Ectodermal cell (in vitro differentiated cells): Measurements from ENCODE around the gene MAP2K5.
"Not testable (repeated sequence)": the region's sequence is repeated elsewhere in the genome, so short reads cannot be mapped to it uniquely, and the experiment has no call there.

Experiments
- H3K27ac ChIP-seq: 2 replicates; pipeline ENCODE4 v1.7.0; 2013; ENCODE audit warnings: mild to moderate bottlenecking, low read depth, low read length; ENCODE audit not compliant: insufficient read depth, poor library complexity, severe bottlenecking
- H3K27me3 ChIP-seq: 2 replicates; pipeline ENCODE4 v1.7.0; 2013; ENCODE audit warnings: mild to moderate bottlenecking, low read length; ENCODE audit not compliant: insufficient read depth, control insufficient read depth, poor library complexity, severe bottlenecking
- H3K36me3 ChIP-seq: one replicate; pipeline ENCODE4 v1.7.0; 2013; ENCODE audit warnings: low read length; ENCODE audit not compliant: control insufficient read depth, insufficient read depth
- H3K4me1 ChIP-seq: one replicate; pipeline ENCODE4 v1.7.0; 2013; ENCODE audit warnings: low read length; ENCODE audit not compliant: control insufficient read depth, insufficient read depth
- H3K4me3 ChIP-seq: 2 replicates; pipeline ENCODE4 v1.7.0; 2013; ENCODE audit warnings: low read depth, low read length, control low read depth; ENCODE audit not compliant: insufficient read depth
- H3K9me3 ChIP-seq: 2 replicates; pipeline ENCODE4 v1.7.0; 2013; ENCODE audit warnings: mild to moderate bottlenecking, low read length, moderate library complexity; ENCODE audit not compliant: control insufficient read depth
- WGBS, 2 experiments: methylation state at CpG; one replicate each; pipeline ENCODE4 v1.1.7; 2013; ENCODE audit warnings: missing lambda C conversion rate in 2 of 2; 5-methylcytosine and 5-hydroxymethylcytosine counted together

MAP2K5 gene

DNA sequence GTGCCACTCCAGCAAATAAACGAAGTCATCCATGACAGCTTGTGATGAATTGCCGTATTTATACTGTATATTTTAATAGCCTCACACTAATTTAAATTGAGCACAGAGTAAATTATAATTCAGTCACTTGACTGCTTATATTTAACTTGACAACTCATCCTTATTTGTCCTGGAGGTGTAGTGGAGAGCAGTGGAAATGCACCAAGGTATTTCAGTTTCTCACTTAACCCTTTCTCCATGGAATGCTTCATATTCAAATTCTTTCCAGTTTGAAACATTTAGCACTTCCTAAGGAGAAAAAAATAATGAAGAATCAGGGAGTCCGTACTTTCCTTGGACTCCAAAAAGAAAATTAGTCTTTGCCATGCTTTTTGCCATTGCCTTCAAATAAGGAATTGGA, 99.0 kb downstream of the MAP2K5 start:
- H3K36me3 ChIP-seq, result no peaks in the 10 kb centered on the region

DNA sequence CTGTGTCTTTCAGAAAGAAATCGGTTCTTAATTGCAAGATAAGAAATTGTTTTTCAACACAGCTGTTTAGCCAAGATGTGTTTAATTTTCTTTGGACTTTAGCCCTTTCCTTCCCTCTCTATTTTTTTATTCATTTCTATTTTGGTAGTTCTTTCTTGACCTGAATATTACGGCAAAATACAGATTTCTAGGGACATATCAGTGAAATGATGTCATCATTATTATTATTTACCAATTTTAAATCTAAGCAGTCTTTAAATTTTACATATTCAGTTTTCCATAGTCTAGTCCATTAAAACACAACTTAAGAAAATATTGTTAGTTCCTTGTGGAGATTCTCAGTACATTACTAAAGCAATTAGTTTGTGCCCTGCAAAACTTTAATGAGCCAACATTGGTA, 104.3 kb downstream of the MAP2K5 start:
- H3K4me1 ChIP-seq, result no peaks in the 10 kb centered on the region
- no peaks in the 10 kb centered on the region for H3K36me3 ChIP-seq
- WGBS, 2 experiments, result 100% methylated on average over 1 of the region's 2 CpGs
- H3K4me3 ChIP-seq, result no peak overlapping the region
- no peaks in the 10 kb centered on the region for H3K9me3 ChIP-seq
- H3K27me3 ChIP-seq, result no peaks in the 10 kb centered on the region
- no peak overlapping the region for H3K27ac ChIP-seq

More for the DNA sequence above, 99.0 kb downstream of the MAP2K5 start:
- Histone ChIP-seq H3K27me3 (no peaks in the 10 kb centered on the region), H3K4me3 (no peak overlapping the region), H3K4me1 (no peaks in the 10 kb centered on the region), H3K27ac (no peak overlapping the region), H3K9me3 (no peaks in the 10 kb centered on the region)
- WGBS, 2 experiments, result 95 to 100% methylated on average over 2 to 3 of the region's 3 CpGs

DNA sequence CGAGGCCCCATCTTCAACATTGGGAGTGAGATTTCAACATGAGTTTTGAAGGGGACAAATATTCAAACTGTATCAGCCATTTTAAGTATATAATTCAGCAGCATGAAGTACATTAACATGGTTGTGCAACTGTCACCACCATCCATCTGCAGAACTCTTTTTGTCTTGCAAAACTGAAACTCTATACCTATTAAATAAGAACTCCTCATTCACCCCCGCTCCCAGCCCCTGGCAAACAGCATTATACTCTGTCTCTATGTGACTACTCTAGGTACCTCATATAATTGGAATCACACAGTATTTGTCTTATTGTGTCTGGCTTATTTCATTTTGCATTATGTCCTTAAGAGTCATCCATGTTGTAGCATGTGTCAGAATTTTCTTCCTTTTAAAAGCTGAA, 110.1 kb downstream of the MAP2K5 start:
- WGBS, 2 experiments, result 88 to 100% methylated on average over 1 to 2 of the region's 2 CpGs
- no peaks in the 10 kb centered on the region for H3K4me1 ChIP-seq
- H3K9me3 ChIP-seq, result no peaks in the 10 kb centered on the region
- no peak overlapping the region for H3K27ac ChIP-seq
- H3K36me3 ChIP-seq, result no peaks in the 10 kb centered on the region
- no peaks in the 10 kb centered on the region for H3K27me3 ChIP-seq
- no peak overlapping the region for H3K4me3 ChIP-seq

DNA sequence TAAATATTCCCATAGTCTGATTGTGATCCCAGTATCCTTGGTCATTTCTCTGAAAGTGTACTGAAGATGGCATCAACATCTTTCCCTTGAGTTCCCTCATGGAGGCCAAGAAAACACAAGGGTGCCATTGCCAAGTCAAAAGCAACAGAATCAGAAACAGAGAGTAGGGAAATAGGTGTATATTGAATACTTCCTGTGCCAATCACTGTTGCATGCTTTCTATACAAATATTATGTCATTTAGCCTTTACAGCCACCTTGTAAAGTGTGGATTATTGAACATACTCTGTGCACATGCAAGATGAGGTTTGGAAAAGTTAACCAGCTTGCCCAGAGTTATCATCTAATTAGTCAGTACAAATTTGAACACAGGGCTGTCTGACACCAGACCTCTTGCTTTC, 117.9 kb downstream of the MAP2K5 start:
- H3K27me3 ChIP-seq, result no peaks in the 10 kb centered on the region
- H3K4me3 ChIP-seq, result no peak overlapping the region
- no peaks in the 10 kb centered on the region for H3K4me1 ChIP-seq
- no peak overlapping the region for H3K27ac ChIP-seq
- H3K36me3 ChIP-seq, result no peaks in the 10 kb centered on the region
- no peaks in the 10 kb centered on the region for H3K9me3 ChIP-seq

DNA sequence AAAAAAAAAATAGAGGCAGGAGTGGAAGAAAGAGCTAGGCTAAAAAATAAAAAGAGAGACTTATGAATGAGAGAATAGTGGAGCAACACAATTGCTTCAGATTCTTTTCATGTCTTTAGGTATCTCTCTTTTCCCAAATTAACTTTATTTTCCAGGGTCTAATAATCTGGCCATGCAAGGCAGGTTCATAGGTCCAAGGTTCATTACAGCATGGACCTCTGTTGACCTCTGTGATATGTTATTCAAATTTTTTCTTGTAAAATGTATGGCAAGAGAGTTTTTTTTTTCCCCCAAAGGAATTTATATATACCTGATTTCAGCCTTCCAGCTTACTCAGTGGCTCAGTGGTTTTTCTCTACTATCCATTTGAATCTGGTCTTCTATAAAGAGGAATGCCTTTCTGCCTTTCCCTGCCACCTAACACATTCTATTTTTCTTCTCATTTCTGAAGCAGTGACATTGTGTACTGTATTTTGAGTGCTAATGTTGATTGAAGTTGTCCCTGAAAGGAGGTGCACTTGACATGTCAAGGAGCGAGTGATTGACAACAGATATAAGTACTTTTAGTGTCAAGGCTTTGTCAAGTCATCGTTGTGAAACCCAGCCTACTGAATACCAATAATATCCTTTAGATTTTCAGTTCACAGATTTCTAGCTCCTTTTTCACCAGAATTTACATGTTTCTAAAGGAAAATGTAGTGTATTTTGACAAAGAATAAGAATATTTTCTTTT, 118.5 kb downstream of the MAP2K5 start:
- 87 to 100% methylated on average over 2 of the region's 2 CpGs for WGBS, 2 experiments
- no peak overlapping the region for H3K4me3 ChIP-seq
- no peak overlapping the region for H3K27ac ChIP-seq
- H3K27me3 ChIP-seq, result no peaks in the 10 kb centered on the region
- H3K36me3 ChIP-seq, result no peaks in the 10 kb centered on the region
- no peaks in the 10 kb centered on the region for H3K4me1 ChIP-seq
- no peaks in the 10 kb centered on the region for H3K9me3 ChIP-seq

DNA sequence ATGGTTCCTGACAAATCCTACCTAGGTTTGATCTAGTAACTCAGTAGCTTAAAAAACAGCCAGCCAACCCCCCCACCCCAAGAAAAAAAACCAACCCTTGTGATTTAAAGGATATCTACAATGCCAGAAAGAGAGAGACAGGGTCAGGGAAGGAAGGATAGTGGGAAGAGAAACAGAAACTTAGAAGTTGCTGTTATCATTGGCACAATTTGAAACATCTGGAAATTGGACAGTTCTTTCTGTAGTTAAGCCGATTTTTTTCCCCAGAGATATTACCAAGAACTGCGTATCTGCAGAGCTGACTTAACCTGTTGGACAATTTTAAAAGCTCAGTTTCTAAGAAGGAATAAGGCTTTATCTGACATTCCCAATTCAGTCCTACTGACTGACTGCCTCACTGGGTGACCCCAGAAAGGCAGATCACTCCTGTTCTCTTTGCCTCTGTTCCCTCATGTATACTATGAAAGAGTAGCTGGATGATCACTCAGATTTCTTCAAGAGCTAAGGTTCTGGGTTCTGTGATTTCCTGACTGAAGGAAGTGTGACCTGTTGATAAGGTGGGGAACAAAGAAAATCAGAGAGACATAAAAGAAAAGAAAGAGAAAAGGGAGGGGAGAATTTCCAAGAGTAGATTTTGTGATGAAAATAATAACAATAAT, 128.3 kb downstream of the MAP2K5 start:
- Histone ChIP-seq H3K36me3 (no peaks in the 10 kb centered on the region), H3K4me1 (no peaks in the 10 kb centered on the region), H3K27me3 (no peaks in the 10 kb centered on the region), H3K27ac (no peak overlapping the region), H3K4me3 (no peak overlapping the region), H3K9me3 (no peaks in the 10 kb centered on the region)
- WGBS, 2 experiments, result 93 to 96% methylated on average over 2 of the region's 2 CpGs

DNA sequence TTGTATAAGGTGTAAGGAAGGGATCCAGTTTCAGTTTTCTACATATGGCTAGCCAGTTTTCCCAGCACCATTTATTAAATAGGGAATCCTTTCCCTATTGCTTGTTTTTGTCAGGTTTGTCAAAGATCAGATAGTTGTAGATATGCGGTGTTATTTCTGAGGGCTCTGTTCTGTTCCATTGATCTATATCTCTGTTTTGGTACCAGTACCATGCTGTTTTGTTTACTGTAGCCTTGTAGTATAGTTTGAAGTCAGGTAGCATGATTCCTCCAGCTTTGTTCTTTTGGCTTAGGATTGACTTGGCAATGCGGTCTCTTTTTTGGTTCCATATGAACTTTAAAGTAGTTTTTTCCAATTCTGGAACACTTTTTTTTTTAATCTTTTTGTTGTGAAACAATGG, 130.3 kb downstream of the MAP2K5 start:
- not testable (repeated sequence) for H3K27ac ChIP-seq, H3K9me3 ChIP-seq, H3K36me3 ChIP-seq, H3K4me1 ChIP-seq, H3K4me3 ChIP-seq, H3K27me3 ChIP-seq
- WGBS, 2 experiments, result 100% methylated on average over 1 of the region's 2 CpGs

DNA sequence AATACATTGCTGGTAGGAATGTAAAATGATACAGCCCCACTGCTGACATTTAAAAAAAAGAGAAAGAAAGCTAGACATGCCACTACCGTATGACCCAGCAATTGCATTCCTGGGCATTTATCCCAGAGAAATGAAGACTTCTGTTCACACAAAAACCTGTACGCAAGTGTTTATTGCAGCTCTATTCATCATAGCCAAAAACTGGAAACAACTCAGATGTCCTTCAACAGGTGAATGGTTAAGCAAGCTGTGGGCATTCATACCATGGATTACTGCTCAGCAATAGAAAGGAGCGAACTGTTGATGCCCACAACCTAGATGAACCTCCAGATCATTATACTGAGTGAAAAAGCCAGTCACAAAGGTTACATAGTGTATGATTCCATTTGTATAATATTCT, 132.5 kb downstream of the MAP2K5 start:
- no peaks in the 10 kb centered on the region for H3K4me1 ChIP-seq
- H3K27me3 ChIP-seq, result no peaks in the 10 kb centered on the region
- H3K27ac ChIP-seq, result no peak overlapping the region
- no peak overlapping the region for H3K4me3 ChIP-seq
- H3K9me3 ChIP-seq, result no peaks in the 10 kb centered on the region
- 97 to 99% methylated on average over 3 of the region's 3 CpGs for WGBS, 2 experiments
- H3K36me3 ChIP-seq, result no peaks in the 10 kb centered on the region

DNA sequence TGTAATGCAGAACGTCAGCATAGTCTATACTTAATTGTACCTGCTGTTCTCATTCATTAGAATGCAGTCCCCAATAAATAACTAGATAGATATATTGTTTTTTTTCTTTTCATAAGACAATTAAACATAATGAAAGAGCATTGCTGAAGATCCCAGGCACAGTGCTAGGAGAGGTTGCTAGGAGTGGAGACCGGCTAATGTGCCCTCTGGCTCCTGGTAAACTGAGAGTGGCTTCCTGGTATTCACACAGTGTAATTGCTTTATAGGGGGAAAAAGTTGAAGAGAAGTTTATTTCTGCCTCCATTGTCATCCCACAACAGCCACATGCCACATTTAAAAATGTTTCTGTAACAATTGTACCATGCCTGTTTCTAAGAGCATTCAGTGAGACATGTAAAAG, 135.6 kb downstream of the MAP2K5 start:
- 82 to 86% methylated on average over 1 of the region's 2 CpGs for WGBS, 2 experiments
- Histone ChIP-seq H3K4me1 (no peaks in the 10 kb centered on the region), H3K36me3 (no peaks in the 10 kb centered on the region), H3K27ac (no peak overlapping the region), H3K9me3 (no peaks in the 10 kb centered on the region), H3K4me3 (no peak overlapping the region), H3K27me3 (no peaks in the 10 kb centered on the region)

DNA sequence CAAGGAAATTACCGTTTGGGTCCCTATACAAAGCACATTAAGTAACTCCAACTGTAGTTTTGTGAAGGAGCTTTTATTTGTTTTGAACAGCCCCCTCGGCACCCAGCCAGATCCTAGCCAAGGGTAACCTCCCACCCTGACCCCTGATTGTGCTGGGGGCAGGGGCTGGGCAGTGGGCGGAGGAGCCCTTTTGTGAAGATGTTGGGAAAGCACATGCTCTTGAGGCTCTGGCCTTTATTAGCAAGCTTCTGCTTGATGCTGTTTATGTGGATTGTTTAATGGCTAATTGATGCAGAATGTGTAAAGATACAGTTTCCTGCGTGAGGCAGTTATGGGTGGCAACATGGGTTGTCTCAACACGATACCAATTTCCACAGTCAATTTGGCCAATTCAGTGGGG, 136.5 kb downstream of the MAP2K5 start:
- H3K9me3 ChIP-seq, result no peaks in the 10 kb centered on the region
- H3K4me3 ChIP-seq, result no peak overlapping the region
- H3K27me3 ChIP-seq, result no peaks in the 10 kb centered on the region
- H3K4me1 ChIP-seq, result no peaks in the 10 kb centered on the region
- H3K36me3 ChIP-seq, result no peaks in the 10 kb centered on the region
- 62 to 67% methylated on average over 3 to 5 of the region's 5 CpGs for WGBS, 2 experiments
- H3K27ac ChIP-seq, result no peak overlapping the region
